OCI-LY1 (cell line): ENCODE data around the gene SEPHS2.

Experiments used
- H2AFZ ChIP-seq: fragments of 200-600 bp; sonication (generic), shearing (Covaris generic); 2 replicates; pipeline ENCODE4 v1.6.0; 2014; ENCODE audit warnings: antibody characterized with exemption, mild to moderate bottlenecking, low read length
- H3F3A ChIP-seq: fragments of 200-600 bp; sonication (generic), shearing (Covaris generic); 2 replicates; pipeline ENCODE4 v1.6.0; 2014; ENCODE audit warnings: mild to moderate bottlenecking, antibody characterized with exemption, low read length, moderate library complexity; ENCODE audit not compliant: insufficient read depth
- H3K27ac ChIP-seq: fragments of 200-600 bp; sonication (generic); 2 replicates; pipeline ENCODE4 v1.5.1; 2014; ENCODE audit warnings: low read length, mixed run types, mild to moderate bottlenecking, low read depth; ENCODE audit not compliant: poor library complexity, severe bottlenecking
- H3K27me3 ChIP-seq: fragments of 200-600 bp; sonication (generic); 2 replicates; pipeline ENCODE4 v1.6.0; 2014; ENCODE audit warnings: antibody characterized with exemption, mild to moderate bottlenecking, low read length, moderate library complexity; ENCODE audit not compliant: insufficient read depth
- H3K36me3 ChIP-seq: fragments of 200-600 bp; sonication (generic); 2 replicates; pipeline ENCODE4 v1.6.1; 2014; ENCODE audit warnings: mild to moderate bottlenecking, antibody characterized with exemption, low read length, moderate library complexity, mixed read lengths; ENCODE audit not compliant: insufficient read depth
- H3K4me1 ChIP-seq: fragments of 200-600 bp; sonication (generic); 2 replicates; pipeline ENCODE4 v1.5.1; 2014; ENCODE audit warnings: mild to moderate bottlenecking, low read length, moderate library complexity; ENCODE audit not compliant: insufficient read depth, severe bottlenecking
- H3K4me2 ChIP-seq: fragments of 200-600 bp; sonication (generic), shearing (Covaris generic); 2 replicates; pipeline ENCODE4 v1.6.1; 2014; ENCODE audit warnings: low read length
- H3K4me3 ChIP-seq: fragments of 200-600 bp; sonication (generic); 2 replicates; pipeline ENCODE4 v1.5.1; 2014; ENCODE audit warnings: low read length, low read depth, mild to moderate bottlenecking, mixed read lengths; ENCODE audit not compliant: poor library complexity, severe bottlenecking
- H3K79me2 ChIP-seq: fragments of 200-600 bp; shearing (Covaris generic); 2 replicates; pipeline ENCODE4 v1.6.1; 2016; ENCODE audit warnings: mixed run types, low read length, mixed read lengths; ENCODE audit not compliant: insufficient read depth
- H3K9ac ChIP-seq: fragments of 200-600 bp; sonication (generic), shearing (Covaris generic); 2 replicates; pipeline ENCODE4 v1.6.1; 2014; ENCODE audit warnings: mild to moderate bottlenecking, low read length, mixed read lengths
- H3K9me2 ChIP-seq: fragments of 200-600 bp; sonication (generic), shearing (Covaris generic); 2 replicates; pipeline ENCODE4 v1.6.1; 2014; ENCODE audit warnings: low read depth, mild to moderate bottlenecking, low read length, mixed read lengths
- H3K9me3 ChIP-seq: fragments of 200-600 bp; shearing (Covaris generic); 2 replicates; pipeline ENCODE4 v1.6.1; 2014; ENCODE audit warnings: low read length, mixed read lengths
- H4K20me1 ChIP-seq: fragments of 200-600 bp; sonication (generic), shearing (Covaris generic); 2 replicates; pipeline ENCODE4 v1.6.0; 2016; ENCODE audit warnings: mild to moderate bottlenecking, low read length; ENCODE audit not compliant: insufficient read depth
- EZH2 ChIP-seq: fragments of 200-600 bp; sonication (generic), shearing (Covaris generic); IDR thresholded peaks from 2 replicates; pipeline ENCODE4 v1.8.0; 2017; ENCODE audit warnings: borderline replicate concordance, mixed run types, mild to moderate bottlenecking, antibody characterized with exemption, low read length, moderate library complexity, mixed read lengths
- TF ChIP-seq, protein P1 (sequence below): fragments of 200-600 bp; sonication (generic), shearing (Covaris generic); IDR thresholded peaks from 2 replicates; pipeline ENCODE4 v1.5.1; 2017; ENCODE audit warnings: mild to moderate bottlenecking, antibody characterized with exemption, low read length, moderate library complexity, mixed read lengths

SEPHS2 gene

DNA sequence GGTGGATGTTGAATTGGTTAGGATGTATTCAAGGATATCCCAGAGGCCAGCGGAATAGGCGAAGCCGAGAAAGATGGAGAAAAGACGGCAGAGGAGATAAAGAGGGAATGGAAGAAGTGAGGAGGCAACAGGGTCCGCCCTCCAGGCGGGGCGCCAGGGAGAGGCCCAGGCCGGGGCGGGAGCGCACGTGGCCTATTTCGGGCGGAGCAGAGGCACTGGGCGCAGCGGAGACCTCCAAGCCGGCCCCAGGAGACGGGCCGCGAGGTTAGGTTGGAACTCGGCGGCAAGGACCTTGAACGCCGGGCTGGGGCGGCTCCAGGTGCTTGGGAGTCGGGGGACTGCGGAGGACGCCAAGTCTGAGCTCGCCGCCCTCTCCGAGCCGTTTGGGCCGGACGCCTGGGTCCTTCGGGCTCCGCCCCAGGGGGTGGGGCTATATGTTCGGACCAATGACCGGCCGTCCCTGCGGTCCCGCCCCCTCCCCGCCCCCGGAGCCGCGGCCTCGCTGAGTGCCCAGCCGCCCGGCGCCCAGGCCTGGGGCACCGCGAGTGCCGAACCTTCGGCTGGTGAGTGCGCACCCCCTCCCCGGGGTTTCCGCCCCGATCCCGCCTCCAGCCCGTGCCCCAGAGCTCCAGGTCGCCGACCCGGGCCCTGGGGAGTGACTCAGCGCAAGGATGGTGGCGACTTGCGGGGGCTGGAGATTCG lies 38.4 kb downstream of the SEPHS2 start, which contains the start of gene ZNF771:
Gene ZNF771, plus strand, starts transcription at position 505 of the 702 bp plus-strand sequence. CDS start 448 bp downstream, outside the sequence.
- H3K9me2 ChIP-seq: no peaks in the 10 kb centered on the region
- H3K4me1 ChIP-seq: peaks cover 26% of the 10 kb centered on the region
- H3K9me3 ChIP-seq: no peaks in the 10 kb centered on the region
- H3K79me2 ChIP-seq: no peaks in the 10 kb centered on the region
- no peaks in the 10 kb centered on the region for H3K27me3 ChIP-seq
- TF ChIP-seq, protein P1, sequence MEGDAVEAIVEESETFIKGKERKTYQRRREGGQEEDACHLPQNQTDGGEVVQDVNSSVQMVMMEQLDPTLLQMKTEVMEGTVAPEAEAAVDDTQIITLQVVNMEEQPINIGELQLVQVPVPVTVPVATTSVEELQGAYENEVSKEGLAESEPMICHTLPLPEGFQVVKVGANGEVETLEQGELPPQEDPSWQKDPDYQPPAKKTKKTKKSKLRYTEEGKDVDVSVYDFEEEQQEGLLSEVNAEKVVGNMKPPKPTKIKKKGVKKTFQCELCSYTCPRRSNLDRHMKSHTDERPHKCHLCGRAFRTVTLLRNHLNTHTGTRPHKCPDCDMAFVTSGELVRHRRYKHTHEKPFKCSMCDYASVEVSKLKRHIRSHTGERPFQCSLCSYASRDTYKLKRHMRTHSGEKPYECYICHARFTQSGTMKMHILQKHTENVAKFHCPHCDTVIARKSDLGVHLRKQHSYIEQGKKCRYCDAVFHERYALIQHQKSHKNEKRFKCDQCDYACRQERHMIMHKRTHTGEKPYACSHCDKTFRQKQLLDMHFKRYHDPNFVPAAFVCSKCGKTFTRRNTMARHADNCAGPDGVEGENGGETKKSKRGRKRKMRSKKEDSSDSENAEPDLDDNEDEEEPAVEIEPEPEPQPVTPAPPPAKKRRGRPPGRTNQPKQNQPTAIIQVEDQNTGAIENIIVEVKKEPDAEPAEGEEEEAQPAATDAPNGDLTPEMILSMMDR: no peak
- no peak for TF ChIP-seq EZH2
- H3K36me3 ChIP-seq: peaks cover 19% of the 10 kb centered on the region
- no peaks in the 10 kb centered on the region for H4K20me1 ChIP-seq
- peak within 1 kb of the TSS; percentile 66 for H3K4me2 ChIP-seq
- H3K9ac ChIP-seq: peak within 1 kb of the TSS; percentile 81
- H3K27ac ChIP-seq: peak within 1 kb of the TSS; percentile 83
- H3K4me3 ChIP-seq: peak within 1 kb of the TSS; percentile 91
- no peaks in the 10 kb centered on the region for H3F3A ChIP-seq
- no peak within 1 kb of the TSS for H2AFZ ChIP-seq

GRCh38 chr16:30406795-30407101 lies 38.9 kb downstream of the SEPHS2 start:
- H3K27me3 ChIP-seq: no peaks in the 10 kb centered on the region
- H3K36me3 ChIP-seq: peaks cover 14% of the 10 kb centered on the region
- TF ChIP-seq, protein P1: no peak
- TF ChIP-seq EZH2: no peak
- no peak overlapping the region for H3K27ac ChIP-seq
- no peaks in the 10 kb centered on the region for H3K9me2 ChIP-seq
- peak overlapping the region; percentile 91 for H3K4me3 ChIP-seq
- no peaks in the 10 kb centered on the region for H3F3A ChIP-seq
- H2AFZ ChIP-seq: no peak overlapping the region
- peaks cover 26% of the 10 kb centered on the region for H3K4me1 ChIP-seq
- H4K20me1 ChIP-seq: no peaks in the 10 kb centered on the region
- H3K9me3 ChIP-seq: no peaks in the 10 kb centered on the region
- H3K9ac ChIP-seq: peak overlapping the region; percentile 81
- H3K4me2 ChIP-seq: peak overlapping the region; percentile 66
- H3K79me2 ChIP-seq: no peaks in the 10 kb centered on the region

- Histone ChIP-seq H3F3A (no peaks in the 10 kb centered on the region), H3K9ac (no peak overlapping the region), H3K9me2 (no peaks in the 10 kb centered on the region), H3K4me3 (no peak overlapping the region), H3K4me1 (peaks cover 18% of the 10 kb centered on the region), H3K79me2 (no peaks in the 10 kb centered on the region), H3K36me3 (peaks cover 29% of the 10 kb centered on the region), H3K9me3 (no peaks in the 10 kb centered on the region), H3K4me2 (no peak overlapping the region), H4K20me1 (no peaks in the 10 kb centered on the region), H3K27me3 (no peaks in the 10 kb centered on the region), H3K27ac (no peak overlapping the region), H2AFZ (no peak overlapping the region)
- TF ChIP-seq, protein P1: no peak
- no peak for TF ChIP-seq EZH2
Observed at GRCh38 chr16:30401768-30402425, 43.8 kb downstream of the SEPHS2 start.
